ENCODE results near the gene POC1B.

DNA sequence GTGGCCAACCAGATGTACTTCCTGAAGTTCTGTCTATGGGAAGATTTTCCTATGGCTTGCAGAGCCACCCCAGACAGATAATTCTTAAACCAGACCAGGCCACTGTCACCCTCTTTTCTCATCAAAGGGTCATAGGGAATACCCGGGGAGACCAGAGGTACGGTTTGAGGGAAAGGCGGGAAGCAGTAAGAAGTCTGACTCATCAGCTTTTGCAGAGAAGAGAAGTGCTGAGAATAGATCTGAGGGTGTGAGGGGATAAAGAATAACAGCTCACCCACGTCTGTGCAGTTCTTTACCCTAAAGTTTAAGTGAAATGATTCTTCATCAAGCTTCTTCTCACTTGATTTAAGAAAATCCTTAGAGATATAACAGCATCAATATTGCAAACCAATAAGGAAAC lies 21.3 kb upstream of the POC1B start:
- no peak for TF ChIP-seq EZH2 (IDR thresholded peaks at IDR 0.05; ENCODE audit: low read depth)
- no peak for TF ChIP-seq CTCF (conservative IDR thresholded peaks at IDR 0.05)
